GM21528 (cell line): ENCODE results near the gene CHST15.

ENCODE experiments used
- ATAC-seq: cut with Tn5 transposase; IDR thresholded peaks from one replicate; pipeline ENCODE4 v1.9.1; 2021; ENCODE audit warnings: mild to moderate bottlenecking, moderate library complexity; ENCODE audit not compliant: unreplicated experiment, low FRiP score

CHST15 gene

GRCh38 chr10:124068929-124069328 lies 24.5 kb downstream of the CHST15 start:
- no peak for ATAC-seq

GRCh38 chr10:124067825-124068400 lies 25.5 kb downstream of the CHST15 start:
- ATAC-seq: no peak

GRCh38 chr10:124066781-124067714 lies 26.4 kb downstream of the CHST15 start:
- ATAC-seq: no peak

- no peak for ATAC-seq
Observed at GRCh38 chr10:124066126-124066700, 27.2 kb downstream of the CHST15 start.

- ATAC-seq: no peak
Observed at GRCh38 chr10:124065382-124066125, 27.8 kb downstream of the CHST15 start.

GRCh38 chr10:124064676-124065075 lies 28.7 kb downstream of the CHST15 start:
- no peak for ATAC-seq

- ATAC-seq: no peak
Observed at GRCh38 chr10:124063750-124064603, 29.4 kb downstream of the CHST15 start.

- no peak for ATAC-seq
Observed at GRCh38 chr10:124062390-124062789, 31.0 kb downstream of the CHST15 start.

- no peak for ATAC-seq
Observed at GRCh38 chr10:124061030-124061429, 32.4 kb downstream of the CHST15 start.

GRCh38 chr10:124060148-124060720 lies 33.2 kb downstream of the CHST15 start:
- ATAC-seq: no peak

- ATAC-seq: no peak
Observed at GRCh38 chr10:124059551-124059950, 33.8 kb downstream of the CHST15 start.

- no peak for ATAC-seq
Observed at GRCh38 chr10:124058346-124059003, 34.9 kb downstream of the CHST15 start.

GRCh38 chr10:124057601-124058000 lies 35.8 kb downstream of the CHST15 start:
- ATAC-seq: no peak

- ATAC-seq: no peak
Observed at GRCh38 chr10:124056337-124056980, 36.9 kb downstream of the CHST15 start.

GRCh38 chr10:124053971-124054370 lies 39.4 kb downstream of the CHST15 start:
- ATAC-seq: no peak

GRCh38 chr10:124052561-124052960 lies 40.8 kb downstream of the CHST15 start:
- ATAC-seq: no peak

GRCh38 chr10:124050021-124051015 lies 43.1 kb downstream of the CHST15 start:
- no peak for ATAC-seq
